ENCODE measurements around the gene GGTLC2.

GGTLC2 gene

GRCh38 chr22:22605074-22605404 lies 39.4 kb upstream of the GGTLC2 start:
- TF ChIP-seq, protein P1, sequence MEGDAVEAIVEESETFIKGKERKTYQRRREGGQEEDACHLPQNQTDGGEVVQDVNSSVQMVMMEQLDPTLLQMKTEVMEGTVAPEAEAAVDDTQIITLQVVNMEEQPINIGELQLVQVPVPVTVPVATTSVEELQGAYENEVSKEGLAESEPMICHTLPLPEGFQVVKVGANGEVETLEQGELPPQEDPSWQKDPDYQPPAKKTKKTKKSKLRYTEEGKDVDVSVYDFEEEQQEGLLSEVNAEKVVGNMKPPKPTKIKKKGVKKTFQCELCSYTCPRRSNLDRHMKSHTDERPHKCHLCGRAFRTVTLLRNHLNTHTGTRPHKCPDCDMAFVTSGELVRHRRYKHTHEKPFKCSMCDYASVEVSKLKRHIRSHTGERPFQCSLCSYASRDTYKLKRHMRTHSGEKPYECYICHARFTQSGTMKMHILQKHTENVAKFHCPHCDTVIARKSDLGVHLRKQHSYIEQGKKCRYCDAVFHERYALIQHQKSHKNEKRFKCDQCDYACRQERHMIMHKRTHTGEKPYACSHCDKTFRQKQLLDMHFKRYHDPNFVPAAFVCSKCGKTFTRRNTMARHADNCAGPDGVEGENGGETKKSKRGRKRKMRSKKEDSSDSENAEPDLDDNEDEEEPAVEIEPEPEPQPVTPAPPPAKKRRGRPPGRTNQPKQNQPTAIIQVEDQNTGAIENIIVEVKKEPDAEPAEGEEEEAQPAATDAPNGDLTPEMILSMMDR (IDR thresholded peaks at IDR 0.05) = no peak

GRCh38 chr22:22609291-22609690 lies 35.1 kb upstream of the GGTLC2 start:
- TF ChIP-seq, protein P1 (IDR thresholded peaks at IDR 0.05) = no peak

DNA sequence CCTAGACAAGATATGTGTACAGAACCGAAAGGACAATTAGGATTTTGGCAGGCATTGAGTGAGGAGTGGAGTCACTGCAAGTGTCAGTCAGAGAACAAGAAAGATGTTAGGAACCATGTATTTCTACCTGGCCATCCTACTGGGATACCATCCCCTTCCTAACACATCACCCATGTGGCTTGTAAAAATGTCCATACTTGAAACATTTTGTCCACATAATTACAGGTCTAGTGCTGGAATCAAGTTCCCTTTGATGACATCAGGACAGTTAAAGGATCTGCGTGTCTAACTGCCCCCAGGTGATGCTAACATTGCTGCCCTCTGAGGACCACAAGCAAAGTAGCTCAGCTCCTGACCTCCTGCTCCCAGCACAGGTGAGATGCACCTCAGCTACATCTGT lies 31.9 kb upstream of the GGTLC2 start:
- TF ChIP-seq, protein P1 (IDR thresholded peaks at IDR 0.05) = no peak

GRCh38 chr22:22614065-22614464 lies 30.3 kb upstream of the GGTLC2 start:
- TF ChIP-seq, protein P1 (IDR thresholded peaks at IDR 0.05) = no peak

- TF ChIP-seq, protein P1 (IDR thresholded peaks at IDR 0.05) = no peak
Measured at GRCh38 chr22:22616636-22617035, 27.8 kb upstream of the GGTLC2 start.

GRCh38 chr22:22618448-22618847 lies 26.0 kb upstream of the GGTLC2 start:
- TF ChIP-seq, protein P1 (IDR thresholded peaks at IDR 0.05) = no peak

DNA sequence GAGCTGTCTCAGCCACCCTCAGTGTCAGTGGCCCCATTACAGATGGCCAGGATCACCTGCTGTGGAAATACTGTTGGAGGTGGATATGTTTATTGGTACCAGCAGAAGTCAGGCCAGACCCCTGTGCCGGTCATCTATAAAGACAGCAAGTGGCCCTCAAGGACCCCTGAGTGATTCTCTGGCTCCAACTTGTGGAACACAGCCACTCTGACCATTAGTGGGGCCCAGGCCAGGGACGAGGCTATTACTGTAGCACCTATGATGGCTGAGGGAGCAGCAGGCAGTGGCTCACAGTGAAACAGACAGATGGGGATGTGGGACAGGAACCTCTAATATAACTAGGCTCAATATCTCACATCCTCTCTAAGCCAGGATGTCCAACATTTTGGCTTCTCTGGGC lies 25.5 kb upstream of the GGTLC2 start:
- TF ChIP-seq, protein P1 (IDR thresholded peaks at IDR 0.05) = no peak

DNA sequence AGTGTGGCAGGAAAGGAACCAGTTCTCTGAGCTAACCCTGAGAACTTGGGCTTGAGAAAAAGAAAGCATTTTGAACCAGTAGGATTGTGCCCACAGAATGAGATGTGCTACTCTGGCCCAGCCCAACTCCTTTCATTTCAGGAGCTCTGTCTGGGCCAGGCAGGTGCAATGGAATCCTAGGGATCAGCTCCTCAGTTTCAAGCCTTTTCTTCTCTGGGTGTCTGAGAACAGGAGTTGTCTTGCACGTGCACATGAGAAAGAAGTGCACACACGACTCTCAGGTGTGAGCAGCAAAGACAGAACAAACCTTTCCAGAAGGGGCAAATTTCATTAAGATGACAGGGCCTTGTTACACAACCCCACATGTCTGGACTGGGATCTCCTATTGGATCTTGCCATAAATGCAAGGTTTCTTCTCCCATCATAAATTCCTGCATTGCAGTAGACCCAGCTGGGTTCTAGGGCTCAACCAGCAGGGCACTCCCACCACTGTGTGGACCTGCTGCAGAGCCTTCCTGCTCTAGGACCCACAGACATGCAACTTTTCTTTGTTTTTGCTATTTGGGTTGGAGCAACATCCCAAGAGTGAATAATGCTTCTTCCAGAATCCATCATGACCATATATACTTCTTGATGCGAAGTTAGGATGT lies 24.5 kb upstream of the GGTLC2 start:
- TF ChIP-seq, protein P1 (IDR thresholded peaks at IDR 0.05) = no peak

All from LNCAP (cell line).